H54 (cell line): Measurements from ENCODE around the gene KLHDC10.
"Not testable (repeated sequence)": the region's sequence is repeated elsewhere in the genome, so short reads cannot be mapped to it uniquely, and the experiment has no call there.

Source experiments
- DNase-seq: peaks from one replicate; pipeline ENCODE4 v3.0.0; 2011; ENCODE audit warnings: low spot score, mixed read lengths; ENCODE audit not compliant: insufficient read length
- FAIRE-seq: peaks from 3 replicates; lab custom pipeline; 2011; peaks lifted over from hg19 to GRCh38; lab: Jason Lieb, UNC
- POLR2A ChIP-seq: IDR thresholded peaks from 2 replicates; pipeline ENCODE4 v1.6.1; 2011; ENCODE audit warnings: low read depth, mild to moderate bottlenecking, low read length

KLHDC10 gene

GRCh38 chr7:130154501-130155317, 84.4 kb downstream of the KLHDC10 start:
- DNase-seq (no peak), FAIRE-seq (no peak)
- TF ChIP-seq POLR2A: no peak

DNA sequence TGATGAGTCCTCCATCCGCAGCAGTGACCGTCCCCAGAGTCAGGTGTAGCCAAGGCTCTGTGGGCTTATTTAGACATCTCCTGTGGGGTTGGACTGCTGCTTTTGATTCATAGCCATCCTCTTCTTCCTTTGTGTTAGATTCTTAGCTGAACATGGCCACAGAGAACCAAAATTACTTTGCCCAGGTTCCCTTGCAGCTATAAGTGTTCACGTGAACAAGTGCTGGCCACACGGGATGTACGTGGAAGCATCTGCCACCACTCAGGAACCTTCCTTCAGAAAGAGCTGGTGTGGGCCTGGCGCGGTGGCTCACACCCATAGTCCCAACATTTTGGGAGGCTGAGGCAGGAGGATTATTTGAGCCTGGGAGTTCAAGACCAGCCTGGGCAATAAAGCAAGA, 85.8 kb downstream of the KLHDC10 start:
- no peak for TF ChIP-seq POLR2A
- no peak for DNase-seq
- no peak for FAIRE-seq

DNA sequence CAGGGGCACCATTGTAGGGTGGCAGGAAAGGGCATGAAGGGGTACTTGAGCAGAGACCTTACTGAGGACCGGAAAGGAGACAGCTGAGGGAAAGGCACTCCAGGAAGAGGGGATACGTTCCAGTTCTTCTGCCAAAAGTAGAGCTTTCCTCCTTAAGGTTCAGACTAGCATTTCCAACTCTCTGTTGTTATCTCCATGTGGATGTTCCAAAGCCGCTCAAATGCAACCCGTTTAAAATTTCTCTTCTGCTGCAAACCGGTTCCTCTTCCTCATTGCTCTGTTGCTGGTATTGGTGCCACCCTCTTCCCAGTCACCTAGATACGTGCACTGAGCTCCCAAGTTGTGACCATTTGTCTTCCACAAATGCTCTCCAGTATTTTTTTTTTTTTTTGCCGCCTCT, 87.4 kb downstream of the KLHDC10 start:
- no peak for DNase-seq
- no peak for TF ChIP-seq POLR2A
- FAIRE-seq: no peak

- DNase-seq (no peak), FAIRE-seq (no peak)
- TF ChIP-seq POLR2A: no peak
These were observed 89.7 kb downstream of the KLHDC10 start for GRCh38 chr7:130160023-130160422.

GRCh38 chr7:130160455-130160854, 90.1 kb downstream of the KLHDC10 start:
- FAIRE-seq (no peak), DNase-seq (no peak)
- no peak for TF ChIP-seq POLR2A

DNA sequence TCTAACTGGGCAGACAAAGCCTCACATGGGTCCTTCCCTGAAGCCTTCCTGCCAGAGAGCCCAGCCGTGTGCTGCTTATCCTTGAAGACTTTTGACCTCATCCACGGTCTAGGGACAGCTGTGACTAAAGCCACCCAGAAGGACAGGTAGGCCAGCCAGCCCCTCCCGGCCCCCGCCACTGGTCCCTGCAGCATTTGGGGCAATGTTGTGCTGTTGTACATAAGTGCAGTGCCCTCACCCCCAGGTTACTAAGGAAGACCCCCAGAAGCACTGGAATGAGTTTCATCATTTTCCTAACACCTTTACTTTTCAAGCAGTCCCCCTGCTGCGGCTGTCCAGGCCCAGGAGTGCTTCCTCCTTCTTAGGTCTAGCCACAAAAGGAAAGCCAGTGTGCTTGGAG, 91.9 kb downstream of the KLHDC10 start:
- DNase-seq: no peak
- no peak for TF ChIP-seq POLR2A
- FAIRE-seq: no peak

DNA sequence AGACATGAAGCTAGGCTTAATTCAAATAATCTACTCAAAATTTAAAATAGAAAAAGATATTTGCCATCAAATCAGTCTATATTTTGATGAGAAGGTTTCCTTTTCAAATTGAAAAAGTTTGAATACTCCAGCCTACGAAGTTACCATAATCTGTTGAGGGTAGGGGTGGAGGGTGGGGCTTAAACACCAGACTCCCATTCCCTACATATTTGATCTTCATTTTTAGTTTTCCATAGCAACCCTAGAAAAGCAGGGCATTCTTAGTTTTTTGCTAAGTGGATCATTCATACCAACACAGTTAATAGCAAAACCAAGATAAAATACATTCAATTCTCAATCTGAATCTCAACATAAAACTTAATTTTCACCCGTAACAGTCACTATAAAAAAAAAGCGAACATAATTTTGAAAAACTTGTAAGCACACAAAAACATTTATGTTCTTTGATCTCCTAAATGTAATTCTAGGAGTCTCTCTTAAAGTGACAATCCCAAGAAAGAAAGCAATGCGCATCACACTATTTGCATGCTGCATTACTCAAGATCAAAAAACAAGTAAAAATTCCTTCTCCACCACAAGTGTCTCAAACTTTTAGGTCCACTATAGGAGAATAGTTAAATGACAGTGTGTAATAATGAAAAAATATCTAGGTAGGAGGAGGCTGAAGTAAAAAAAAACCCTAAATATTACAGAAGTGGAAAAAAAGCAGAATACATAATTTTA, 104.1 kb downstream of the KLHDC10 start:
- DNase-seq (no peak), FAIRE-seq (no peak)
- TF ChIP-seq POLR2A: no peak

DNA sequence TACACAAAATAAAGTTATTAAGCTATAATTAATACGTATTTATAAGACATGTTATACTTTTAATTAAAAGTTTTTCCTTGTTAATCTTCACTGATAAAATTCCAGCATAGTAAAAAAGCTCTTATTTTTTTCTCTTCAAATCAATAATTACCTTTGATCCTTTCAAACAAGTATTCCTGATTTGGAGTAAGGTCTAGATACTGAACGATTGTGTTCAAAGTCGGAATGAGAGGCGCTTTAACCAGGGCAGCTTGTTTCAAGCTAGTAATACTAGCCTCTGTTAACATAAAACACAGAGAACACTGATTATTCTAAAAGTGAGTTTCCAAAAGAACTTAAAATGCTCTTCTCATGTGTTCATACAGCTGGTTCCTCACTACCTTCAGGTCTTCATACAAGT, 107.9 kb downstream of the KLHDC10 start:
- DNase-seq (no peak), FAIRE-seq (no peak)
- TF ChIP-seq POLR2A: no peak

DNA sequence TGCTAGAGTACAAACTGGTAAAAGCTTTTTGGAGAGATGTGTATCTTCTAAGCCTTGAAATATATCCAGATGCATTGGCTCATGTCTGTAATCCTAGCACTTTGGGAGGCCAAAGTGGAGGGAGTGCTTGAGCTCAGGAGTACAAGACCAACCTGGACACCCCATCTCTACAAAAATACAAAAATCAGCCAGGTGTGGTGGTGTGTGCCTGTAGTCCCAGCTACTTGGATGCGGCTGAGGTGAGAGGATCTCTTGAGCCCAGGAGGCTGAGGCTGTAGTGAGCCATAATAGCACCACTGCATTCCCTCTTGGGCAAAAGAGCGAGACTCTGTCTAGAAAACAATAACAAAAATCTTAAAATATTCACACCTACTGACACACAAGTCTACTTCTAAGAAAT, 109.3 kb downstream of the KLHDC10 start:
- FAIRE-seq (no peak), DNase-seq (no peak)
- no peak for TF ChIP-seq POLR2A

- TF ChIP-seq POLR2A: no peak
- no peak for DNase-seq
- FAIRE-seq: peak; percentile 86
These were observed 110.4 kb downstream of the KLHDC10 start for GRCh38 chr7:130180571-130181262.

GRCh38 chr7:130181263-130181605, 110.9 kb downstream of the KLHDC10 start:
- FAIRE-seq (peak; percentile 58), DNase-seq (no peak)
- no peak for TF ChIP-seq POLR2A

DNA sequence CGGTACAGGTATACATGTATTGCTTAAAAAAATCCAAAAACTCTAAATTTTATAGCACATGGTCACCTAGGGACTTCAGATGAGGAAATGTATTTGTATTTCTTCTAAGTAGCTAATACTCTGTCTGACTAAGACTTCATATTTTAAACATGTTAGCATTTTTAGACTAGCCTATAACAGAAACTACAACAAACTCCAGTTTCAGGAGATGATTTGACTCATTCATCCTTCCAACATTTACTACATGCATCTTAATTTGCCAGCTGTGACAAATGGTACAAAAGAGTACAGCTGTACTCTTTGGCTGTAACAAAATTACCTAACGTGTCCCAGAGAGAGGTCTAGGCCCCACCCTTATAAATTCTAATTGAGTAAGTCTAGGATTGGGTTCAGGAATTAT, 112.7 kb downstream of the KLHDC10 start:
- peak; percentile 52 for FAIRE-seq

DNA sequence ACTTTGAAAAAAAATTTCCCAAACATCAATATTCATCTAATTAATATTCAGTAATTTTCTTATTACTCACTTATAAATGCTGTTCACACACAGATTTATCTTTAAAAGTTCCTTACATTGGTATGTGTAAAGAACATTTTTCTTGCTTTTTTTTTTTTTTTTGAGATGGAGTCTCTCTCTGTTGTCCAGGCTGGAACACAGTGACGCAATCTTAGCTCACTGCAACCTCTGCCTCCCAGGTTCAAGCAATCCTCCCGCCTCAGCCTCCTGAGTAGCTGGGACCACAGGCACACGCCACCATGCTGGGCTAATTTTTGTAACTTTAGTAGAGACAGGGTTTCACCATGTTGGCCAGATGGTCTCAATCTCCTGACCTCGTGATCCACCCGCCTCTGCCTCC, 114.0 kb downstream of the KLHDC10 start:
- DNase-seq, FAIRE-seq: not testable (repeated sequence)

More for the DNA sequence above, 112.7 kb downstream of the KLHDC10 start:
- DNase-seq: no peak
- TF ChIP-seq POLR2A: no peak
